ENCODE measurements around the gene STX2.
"Not testable (repeated sequence)": the region's sequence is repeated elsewhere in the genome, so short reads cannot be mapped to it uniquely, and the experiment has no call there.

STX2 gene

DNA sequence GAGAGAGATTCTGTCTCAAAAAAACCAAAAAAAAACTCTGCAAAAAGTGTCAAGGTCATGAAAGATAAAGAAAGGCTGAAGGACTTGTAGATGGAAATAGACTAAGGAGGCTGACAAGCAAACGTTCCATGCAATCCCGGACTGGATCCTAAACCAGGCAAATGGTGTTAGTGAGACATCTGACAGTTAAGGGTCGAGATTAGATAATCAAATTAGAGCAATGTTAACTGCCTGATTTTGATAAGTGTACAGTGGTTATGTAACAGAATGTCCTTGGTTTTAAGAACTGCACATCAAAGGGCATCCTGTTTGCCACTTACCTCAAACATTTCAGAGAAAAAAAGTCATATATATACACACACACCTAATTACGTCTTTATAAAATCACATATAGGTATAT, 29.4 kb upstream of the STX2 start:
- DNase-seq = no peak

DNA sequence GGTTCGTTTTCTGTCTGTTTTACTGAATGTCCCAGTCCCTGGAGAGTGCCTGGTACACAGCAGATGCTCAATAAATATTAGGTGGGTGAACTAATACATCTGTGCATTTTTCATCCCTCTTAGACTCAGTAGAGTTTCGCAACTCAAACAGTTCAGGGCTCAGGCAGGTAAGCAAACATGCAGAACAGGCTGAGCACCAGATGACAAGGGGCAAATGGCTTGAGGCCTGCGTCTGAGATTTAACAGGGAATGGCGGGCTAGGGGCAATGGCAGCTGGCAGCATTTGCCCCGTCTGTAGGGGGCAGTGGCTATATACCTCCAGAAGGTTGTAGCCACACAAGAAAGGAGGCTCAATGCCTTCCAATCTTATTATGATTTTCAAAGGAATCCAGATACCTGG, 24.2 kb upstream of the STX2 start:
- DNase-seq = no peak

DNA sequence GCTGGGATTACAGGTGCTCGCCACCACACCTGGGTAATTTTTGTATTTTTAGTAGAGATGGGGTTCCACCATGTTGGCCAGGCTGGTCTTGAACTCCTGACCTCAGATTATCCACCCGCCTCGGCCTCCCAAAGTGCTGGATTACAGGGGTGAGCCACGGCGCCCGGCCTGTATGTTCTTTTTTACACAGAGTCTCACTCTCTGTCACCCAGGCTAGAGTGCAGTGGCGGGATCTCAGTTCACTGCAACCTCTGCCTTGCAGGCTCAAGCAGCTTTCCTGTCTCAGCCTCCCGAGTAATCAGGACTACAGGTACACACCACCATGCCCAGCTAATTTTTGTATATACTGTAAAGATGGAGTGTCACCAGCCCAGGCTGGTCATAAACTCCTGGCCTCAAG, 23.7 kb upstream of the STX2 start:
- not testable (repeated sequence) for DNase-seq

DNA sequence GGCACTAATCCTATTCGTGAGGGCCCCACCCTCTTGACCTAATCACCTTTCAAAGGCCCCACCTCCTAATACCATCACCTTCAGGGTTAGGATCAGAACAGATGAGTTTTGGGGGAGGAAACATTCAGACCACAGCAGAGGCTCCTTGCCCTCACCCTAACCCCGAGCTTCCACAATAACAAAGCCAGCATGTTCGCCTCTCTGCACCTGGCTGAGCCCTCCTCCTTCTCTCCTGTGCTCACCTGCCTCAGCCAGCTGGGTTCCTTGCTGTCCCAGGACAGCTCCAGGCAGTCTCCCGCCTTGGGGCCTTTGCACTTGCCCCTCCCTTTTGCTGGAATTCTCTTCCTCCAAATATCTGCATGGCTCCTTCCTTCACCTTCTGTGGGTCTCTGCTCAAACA, 23.1 kb upstream of the STX2 start:
- DNase-seq = no peak

DNA sequence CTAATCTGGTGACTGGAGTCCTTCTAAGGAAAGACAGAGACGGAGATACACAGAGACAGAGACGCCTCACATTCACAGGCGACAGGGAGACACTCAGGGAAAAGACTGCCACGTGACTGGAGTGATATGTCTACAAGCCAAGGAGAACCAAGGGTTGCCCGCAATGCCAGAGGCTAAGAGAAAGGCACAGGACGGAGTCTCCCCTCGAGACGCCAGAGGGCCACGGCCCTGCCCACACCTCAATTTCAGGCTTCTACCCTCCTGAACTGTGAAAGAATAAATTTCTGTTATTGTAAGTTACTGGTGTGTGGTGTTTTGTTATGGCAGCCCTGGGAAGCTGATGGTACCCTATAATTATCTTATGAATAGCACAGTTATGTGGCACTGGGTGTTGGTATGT, 21.3 kb upstream of the STX2 start:
- DNase-seq = no peak

DNA sequence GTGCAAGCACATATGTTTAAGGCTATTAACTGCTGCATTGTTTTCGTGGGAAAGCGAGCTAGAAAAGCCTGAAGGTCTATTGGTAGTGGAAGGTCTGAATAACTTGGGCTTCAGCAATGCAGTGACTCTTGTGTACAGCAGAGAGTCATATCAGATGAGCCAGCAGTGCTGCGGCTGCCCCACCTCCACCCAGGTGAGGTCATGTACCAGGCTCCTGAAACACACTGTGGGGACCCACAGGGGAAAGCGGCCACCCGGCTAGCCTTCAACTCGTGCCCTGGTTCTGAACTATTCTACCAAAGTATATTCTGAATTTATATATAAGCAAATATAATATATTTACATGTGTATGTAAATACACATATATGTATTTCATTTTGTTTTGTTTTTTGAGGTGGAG, 20.1 kb upstream of the STX2 start:
- no peak for DNase-seq

DNA sequence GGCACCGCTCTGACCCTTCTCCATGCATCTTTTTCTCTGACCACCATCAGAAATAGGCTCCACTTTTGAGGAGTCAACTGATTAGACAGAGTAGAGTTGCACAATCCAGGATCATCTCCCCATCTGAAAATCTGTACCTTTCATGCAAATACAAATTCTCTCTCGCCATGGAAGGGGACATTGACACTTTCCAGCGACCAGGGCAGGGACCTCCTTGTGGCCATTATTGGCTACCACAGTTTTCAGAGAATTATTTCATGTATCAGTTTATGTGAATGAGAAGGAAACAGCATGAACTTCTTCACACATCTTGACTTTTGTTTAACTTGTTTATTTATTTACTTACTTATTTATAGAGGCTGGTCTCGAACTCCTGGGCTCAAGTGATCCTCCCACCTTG, 19.0 kb upstream of the STX2 start:
- no peak for DNase-seq

DNA sequence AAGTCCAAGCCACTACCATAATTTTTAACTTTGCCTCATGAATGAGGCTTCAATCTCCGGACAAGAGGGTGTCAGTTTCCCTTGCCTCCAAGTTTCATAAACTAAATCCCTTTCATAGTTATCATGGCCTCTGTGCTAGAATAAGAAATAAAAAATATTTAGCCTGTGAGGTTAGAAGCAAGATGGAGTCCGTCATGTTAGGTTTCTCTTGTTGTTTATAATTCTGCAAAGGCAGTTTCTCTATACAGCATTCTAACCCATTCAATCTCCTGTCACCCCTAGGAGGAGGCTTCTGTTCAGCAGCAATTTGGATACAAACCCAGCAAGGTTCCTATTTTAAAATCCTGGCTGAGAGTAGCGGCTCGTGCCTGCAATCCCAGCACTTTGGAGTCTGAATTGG, 17.0 kb upstream of the STX2 start:
- DNase-seq = no peak

DNA sequence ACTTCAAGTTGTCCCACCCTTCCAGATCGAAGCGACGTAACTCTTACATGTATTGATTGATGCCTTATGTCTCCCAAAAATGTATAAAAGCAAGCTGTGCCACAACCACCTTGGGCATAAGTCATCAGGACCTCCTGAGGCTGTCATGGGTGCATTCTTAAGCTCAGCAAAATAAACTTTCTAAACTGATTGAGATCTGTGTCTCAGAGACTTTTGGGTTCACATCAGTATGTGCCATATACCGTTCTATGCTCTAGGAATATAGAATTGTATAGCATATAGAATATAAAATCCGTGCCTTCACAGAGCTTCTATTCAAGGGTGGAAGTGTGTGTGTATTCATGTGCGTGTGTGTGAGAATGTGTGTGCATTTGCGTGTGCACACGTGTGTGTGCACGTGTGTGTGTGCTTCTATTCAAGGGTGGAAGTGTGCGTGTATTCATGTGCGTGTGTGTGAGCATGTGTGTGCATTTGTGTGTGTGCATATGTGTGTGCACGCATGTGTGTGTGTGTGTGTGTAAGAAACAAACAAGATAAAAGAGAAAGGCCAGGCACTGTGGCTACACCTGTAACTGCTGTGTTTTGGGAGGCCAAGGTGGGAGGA, 11.5 kb upstream of the STX2 start:
- no peak for DNase-seq

DNA sequence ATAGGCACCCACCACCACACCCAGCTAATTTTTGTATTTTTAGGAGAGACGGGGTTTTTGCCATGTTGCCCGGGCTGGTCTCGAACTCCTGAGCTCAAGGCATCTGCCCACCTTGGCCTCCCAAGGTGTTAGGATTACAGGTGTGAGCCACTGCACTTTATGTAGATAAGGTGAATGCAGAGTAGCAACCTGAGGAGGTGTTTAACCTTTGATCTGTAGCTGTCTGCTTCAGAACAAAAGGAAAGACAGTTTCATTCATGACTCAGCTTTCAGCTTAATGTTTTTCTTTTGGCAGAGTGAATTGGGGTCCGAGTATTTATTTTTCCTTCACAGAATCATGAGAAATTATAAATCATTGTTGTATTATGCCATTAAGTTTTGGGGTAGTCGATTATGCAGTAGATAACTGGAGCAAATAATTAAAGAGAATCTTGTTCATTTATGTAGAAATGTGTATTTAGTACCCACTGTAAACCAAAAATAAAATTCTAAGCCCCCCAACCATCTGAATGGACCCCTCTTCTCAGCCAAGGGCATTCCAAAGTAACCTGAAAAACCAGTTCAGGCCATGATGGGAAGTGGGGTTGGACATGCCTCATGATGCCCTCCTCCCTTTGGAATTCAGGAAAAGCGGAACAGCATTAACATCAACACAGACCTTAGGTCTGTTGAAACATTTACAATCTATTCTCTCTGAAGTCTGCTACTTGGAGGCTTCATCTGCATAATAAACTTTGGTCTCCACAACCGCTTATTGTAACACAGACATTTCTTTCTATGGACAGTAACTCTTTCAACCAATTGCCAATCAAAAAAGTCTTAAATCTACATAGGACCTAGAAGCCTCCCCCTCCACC, 10.7 kb upstream of the STX2 start:
- DNase-seq = no peak

DNA sequence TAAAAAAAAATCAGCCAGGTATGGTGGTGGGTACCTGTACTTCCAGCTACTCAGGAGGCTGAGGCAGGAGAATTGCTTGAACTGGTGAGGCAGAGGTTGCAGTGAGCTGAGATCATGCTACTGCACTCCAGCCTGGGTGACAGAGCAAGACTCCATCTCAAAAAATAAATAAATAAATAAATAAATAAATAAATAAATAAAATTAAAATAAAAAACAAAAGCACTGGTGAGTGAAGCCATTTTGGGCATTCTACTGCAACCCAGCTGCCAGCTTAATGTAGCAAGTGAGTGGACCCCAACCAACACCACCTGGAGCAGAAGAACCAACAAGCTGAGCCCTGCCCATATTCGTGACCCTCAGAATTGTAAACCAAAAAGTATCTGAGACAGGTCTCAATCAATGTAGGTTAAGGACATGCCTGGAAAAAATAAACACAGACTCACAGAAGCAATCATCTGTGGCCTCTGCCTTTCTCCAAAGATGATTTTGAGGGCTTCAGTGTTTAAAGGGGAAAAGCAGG, 9.8 kb upstream of the STX2 start:
- DNase-seq = not testable (repeated sequence)

DNA sequence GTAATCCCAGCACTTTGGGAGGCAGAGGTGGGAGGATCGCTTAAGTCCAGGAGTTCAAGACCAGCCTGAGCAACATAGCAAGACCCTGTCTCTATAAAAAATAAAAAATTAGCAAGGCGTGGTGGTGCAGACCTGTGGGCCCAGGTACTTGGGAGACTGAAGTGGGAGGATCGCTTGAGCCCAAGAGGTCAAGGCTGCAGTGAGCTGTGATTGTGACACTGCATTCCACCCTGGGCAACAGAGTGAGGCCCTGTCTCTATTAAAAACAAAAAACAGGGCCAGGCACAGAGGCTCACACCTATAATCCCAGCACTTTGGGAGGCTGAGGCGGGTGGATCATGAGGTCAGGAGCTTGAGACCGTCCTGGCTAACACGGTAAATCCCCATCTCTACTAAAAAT, 9.1 kb upstream of the STX2 start:
- not testable (repeated sequence) for DNase-seq

DNA sequence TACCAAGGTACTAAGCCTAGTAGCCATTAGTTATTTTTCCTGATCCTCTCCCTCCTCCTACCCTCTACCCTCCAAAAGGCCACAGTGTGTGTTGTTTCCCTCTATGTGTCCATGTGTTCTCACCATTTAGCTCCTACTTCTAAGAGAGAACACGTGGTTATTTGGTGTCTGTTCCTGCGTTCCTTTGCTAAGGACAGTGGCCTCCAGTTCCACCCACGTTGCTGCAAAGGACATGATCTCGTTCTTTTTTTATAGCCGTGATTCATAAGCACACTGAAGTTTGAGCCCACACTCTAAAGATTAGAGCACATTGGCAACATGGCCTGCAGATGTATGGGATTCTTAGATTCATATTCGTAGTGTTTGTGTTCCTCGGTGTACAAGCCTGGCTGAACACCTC, 8.1 kb upstream of the STX2 start:
- DNase-seq = no peak

DNA sequence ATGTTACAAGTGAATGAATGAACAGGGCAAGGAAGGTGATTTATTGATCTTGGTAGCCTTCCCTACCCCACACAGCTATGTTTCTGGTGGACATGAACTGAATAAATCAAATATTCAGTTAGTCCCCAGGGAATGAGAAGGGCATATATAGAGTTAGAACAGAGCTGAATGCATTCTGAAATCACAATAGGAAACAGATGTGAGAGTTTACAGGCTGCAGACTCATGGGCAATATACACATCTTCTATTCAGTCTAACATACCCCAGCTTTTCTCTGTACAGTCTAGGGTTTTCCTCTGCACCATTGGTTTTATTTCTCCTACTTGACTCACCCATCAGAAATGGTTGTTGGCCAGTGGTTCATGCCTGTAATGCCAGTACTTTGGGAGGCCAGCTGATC, 7.3 kb upstream of the STX2 start:
- DNase-seq = no peak

DNA sequence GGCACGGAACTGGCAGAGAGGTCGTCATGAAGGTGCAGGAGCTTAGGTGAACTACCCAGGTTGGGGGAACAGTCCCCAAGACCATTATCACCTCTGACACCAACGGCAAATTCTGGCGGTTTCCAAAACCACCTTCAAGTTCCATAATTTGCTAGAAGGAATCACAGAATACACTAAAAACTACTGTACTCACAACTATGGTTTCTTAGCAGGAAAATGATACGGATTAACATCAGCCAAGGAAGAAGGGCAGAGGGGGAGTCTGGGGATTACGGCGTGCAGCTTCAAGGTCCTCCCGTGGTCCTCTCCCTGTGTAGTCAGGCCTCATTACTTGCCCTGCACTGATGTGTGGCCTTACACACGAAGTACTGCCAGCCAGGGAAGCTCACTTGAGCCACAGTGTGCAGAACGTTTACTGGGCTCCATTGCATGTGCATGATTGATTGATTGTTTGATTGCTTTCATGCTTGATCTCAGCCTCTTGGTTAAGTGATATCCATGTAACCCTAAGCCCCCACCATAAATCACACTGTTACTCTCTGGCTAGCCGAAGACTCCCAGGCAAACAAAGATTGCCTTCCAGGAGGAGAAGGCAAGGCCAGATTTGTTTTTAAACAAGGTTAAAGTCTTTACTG, 837 bp upstream of the STX2 start:
- no peak for DNase-seq

DNA sequence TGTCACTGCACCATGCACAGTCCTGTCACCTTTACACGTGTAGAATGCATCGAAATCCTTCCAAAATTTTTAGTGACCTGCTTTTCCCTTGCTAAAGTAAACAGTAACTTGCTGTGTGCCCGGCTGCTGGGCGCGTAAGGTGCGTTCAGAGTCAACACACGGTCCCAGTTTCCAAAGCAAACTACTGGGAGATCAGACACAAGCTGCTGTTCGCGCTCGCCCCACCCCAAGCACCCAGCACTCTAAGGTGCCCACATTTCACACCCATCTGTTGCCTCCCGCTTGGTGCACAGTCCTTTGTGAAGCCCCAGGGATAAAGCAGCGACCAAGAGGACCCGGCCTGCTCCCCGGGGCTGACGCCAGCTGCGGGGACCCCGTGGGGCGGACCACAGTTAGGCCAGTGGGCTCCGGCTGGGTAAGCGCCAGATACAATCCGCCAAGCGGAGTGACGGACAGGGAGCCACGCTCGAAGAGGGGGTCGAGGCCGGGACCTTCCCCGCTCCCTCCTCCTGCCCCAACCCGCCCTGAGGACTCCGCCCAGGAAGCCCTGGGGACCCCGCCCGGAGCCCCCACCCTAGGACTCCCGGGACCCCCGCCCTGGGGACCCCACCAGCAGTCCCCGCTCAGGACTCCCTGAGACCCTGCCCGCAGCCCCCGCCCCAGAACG, 633 bp downstream of the STX2 start:
- no peak for DNase-seq

DNA sequence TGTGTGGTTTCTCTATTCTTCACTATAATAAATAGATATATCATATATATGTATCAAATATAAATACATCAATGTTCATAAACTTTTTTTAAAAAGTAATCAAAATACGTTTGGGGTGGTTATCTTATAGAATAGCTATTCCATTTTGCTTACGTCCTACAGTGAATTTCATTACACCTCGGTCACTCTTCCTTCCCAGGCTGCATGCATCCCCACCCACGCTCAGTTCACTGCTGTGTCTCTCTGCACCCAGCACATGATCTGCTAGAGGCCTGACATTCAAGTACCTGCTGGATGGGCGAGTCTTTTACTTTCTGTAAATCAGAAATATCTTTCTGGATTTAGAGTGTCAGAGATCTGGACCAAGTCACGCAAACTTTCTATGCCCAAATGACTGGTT, 3.6 kb downstream of the STX2 start:
- DNase-seq = no peak

DNA sequence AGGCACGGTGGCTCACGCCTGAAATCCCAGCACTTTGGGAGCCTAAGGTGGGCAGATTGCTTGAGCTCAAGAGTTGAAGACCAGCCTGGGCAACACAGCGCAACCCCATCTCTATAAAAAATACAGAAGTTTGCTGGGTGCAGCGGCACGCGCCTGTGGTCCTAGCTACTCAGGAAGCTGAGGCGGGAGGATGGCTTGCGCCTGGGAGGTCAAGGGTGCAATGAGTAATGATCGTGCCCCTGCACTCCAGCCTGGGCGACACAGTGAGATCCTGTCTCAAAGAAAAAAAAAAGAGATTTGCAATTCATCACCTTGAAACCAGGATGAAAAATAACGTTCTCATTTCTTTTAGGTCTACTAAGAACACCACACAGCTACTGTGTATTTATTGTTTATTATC, 4.0 kb downstream of the STX2 start:
- no peak for DNase-seq

DNA sequence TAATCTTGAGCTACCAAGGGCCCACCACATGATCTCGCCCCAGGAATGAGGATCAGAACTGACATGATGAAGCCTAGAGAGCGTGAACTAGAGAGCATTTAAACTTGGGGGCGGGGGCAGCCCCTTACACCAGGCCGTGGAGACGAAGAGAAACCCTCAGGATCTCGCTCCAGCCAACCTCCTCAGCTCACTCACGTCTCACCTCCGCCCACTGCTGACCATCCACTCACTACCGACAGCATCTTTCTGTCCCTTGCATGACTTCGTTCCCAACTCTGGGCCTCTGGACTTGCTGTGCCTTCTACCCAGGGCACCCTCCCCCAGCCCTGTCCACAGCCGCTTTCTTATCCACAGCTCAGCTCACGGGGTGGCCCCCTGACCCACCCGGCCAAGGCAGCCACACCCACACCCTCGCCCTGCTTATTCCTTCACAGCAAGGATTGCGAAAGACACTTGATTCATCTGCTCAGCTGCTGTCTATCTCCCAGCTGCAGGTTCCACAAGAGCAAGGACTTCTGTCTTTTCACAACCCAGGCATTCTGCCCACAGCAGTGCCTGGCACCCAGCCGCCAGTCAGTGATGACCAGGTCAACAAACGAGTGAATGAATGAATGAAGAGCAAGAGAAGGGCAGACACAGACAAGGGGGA, 6.4 kb downstream of the STX2 start:
- DNase-seq = no peak

DNA sequence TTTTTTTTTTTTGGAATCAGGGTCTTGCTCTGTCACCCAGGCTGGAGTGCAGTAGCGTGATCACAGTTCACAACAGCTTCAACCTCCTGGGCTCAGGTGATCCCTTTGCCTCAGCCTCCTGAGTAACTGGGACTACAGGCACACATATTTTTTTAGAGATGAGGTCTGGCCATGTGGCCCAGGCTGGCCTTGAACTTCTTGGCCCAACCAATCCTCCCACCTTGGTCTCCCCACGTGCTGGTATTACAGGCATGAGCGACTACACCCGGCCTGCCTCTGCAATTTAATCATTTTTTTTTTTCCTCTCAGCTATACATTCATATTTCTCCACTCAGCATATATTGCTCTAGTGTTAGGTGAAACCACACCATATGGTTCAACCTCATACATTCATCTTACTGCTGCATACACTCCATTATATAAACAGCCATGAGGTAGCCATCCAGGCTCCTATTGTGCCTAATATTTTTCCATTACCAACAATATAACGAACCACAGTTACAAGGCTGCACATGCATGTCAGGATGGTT, 7.1 kb downstream of the STX2 start:
- DNase-seq = no peak

DNA sequence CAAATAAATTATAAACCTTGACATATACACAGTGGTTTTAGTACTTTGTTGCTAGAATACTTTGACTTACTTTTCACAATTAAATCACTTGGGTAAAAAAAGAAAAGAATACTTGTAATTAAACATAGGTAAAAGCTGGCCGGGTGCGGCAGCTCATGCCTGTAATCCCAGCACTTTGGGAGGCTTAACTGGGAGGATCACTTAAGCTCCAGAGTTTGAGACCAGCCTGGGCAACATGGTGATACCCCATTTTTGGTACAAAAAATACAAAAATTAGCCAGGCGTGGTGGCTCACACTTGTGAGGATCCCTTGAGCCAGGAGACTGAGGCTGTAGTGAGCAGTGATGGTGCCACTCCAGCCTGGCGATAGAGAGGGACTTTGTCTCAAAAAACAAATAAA, 7.8 kb downstream of the STX2 start:
- DNase-seq = no peak

DNA sequence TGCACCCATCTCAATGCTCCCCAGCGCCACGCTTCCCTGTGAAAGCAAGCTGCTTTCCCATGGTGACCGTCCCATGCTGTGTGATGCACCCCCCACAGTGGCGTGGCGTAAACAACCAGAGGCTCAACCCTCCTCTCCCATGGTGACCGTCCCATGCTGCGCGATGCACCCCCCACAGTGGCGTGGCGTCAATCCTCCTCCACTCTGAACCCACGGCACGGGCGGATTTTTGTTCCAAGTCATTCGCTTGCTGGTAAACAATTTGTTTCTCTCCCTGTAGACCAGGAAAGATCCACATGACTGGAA, 8.9 kb downstream of the STX2 start:
- no peak for DNase-seq

Measured in DMS153 (cell line).